GM20000 (cell line): ENCODE measurements around the gene VTI1A.

Source experiments
- DNase-seq: peaks from one replicate; pipeline ENCODE4 v3.0.0; 2012; ENCODE audit warnings: low spot score
- TF ChIP-seq, protein P1 (sequence below): IDR thresholded peaks from 2 replicates; pipeline ENCODE4 v1.5.1; 2012; ENCODE audit warnings: mild to moderate bottlenecking, control low read depth; ENCODE audit errors: extremely low read depth, missing control alignments

Gene VTI1A

DNA sequence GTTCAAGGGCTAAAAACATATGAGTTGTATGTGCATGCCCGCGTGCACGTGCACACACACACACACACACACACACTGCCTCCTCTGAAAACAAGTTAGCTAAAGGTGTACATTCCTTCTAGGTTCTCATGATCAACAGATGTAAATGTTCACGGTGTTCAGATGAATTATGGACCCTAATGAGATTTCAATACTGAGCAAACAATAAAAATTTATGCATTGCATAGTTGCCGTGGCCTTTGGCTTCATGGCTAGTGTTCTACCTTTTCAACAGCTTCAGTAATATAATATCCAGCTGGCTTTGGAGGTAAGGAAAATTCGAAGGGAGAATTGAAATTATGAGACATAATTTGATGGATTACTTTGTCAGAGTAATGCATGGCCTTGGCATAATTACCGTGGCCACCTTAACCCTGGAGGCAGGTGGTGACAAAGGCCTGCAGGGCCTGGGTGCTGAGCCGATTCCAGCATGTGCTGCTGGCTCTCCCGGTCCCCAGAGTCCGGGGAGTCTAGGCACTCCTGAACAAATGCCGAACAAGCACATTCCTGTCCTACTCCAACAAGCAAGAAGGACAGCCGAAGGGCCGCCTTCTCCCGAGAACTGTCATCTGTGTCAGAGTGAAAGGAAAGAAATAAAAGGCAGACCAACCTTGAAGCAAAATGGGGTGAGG is 336.5 kb downstream of the VTI1A start:
- no peak for DNase-seq
- TF ChIP-seq, protein P1, sequence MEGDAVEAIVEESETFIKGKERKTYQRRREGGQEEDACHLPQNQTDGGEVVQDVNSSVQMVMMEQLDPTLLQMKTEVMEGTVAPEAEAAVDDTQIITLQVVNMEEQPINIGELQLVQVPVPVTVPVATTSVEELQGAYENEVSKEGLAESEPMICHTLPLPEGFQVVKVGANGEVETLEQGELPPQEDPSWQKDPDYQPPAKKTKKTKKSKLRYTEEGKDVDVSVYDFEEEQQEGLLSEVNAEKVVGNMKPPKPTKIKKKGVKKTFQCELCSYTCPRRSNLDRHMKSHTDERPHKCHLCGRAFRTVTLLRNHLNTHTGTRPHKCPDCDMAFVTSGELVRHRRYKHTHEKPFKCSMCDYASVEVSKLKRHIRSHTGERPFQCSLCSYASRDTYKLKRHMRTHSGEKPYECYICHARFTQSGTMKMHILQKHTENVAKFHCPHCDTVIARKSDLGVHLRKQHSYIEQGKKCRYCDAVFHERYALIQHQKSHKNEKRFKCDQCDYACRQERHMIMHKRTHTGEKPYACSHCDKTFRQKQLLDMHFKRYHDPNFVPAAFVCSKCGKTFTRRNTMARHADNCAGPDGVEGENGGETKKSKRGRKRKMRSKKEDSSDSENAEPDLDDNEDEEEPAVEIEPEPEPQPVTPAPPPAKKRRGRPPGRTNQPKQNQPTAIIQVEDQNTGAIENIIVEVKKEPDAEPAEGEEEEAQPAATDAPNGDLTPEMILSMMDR = no peak

DNA sequence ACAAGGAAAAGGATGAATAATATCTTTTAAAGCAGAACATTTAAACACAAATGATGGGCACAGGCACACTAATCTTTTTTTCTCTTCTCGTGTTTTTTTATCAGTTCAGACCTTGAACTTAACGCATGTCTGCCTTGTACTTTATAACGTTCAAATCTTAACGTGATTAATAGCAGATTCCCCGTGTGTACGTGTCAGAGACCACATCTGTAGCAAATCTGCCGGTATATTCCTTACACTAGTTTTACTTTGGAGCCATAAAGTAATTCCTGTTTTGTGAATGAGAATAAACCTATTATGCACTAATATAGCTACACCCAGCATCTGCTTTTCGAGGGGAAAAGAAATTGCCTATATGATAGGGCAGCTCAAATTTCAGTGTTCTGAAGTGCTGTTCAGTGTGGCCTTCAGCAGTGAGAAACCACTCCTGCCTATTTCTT is 337.0 kb downstream of the VTI1A start:
- TF ChIP-seq, protein P1 = no peak
- DNase-seq = no peak

DNA sequence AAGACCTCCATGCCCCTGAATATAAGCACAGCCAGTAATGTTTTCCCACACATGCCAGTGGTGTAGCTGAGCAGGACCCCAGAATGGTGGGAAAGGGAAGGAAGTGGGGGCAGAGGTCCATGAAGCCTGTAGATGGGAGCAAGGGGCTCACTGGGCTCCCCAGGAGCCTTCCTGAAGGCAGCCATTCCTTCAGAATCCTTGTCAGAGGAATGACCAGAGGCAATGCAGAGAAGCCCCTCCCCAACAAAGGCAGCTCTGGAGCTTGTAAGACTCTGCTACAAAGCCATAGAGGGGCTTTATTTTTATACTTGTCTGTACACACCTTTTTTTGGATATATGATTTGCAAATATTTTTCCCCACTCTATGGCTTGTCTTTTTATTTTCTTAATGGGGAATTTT is 338.1 kb downstream of the VTI1A start:
- TF ChIP-seq, protein P1 = no peak
- DNase-seq = no peak

DNA sequence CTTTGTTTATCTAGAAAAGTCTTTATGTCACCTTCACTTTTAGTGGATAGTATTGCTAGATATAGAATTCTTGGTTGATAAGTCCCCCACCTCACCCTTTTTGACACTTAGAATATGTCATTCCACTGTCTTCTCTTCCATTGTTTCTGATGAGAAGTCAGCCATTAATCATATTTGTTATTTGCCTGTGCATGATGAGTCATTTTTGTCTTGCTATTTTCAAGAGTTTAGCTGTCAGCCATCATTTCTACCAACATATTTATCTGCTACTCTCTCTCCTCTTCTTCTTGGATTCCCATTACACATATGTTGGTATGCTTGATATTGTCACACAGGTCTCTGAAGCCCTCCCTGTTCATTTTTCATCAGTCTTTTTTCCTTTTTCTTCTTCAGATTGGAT is 342.2 kb downstream of the VTI1A start:
- no peak for DNase-seq

DNA sequence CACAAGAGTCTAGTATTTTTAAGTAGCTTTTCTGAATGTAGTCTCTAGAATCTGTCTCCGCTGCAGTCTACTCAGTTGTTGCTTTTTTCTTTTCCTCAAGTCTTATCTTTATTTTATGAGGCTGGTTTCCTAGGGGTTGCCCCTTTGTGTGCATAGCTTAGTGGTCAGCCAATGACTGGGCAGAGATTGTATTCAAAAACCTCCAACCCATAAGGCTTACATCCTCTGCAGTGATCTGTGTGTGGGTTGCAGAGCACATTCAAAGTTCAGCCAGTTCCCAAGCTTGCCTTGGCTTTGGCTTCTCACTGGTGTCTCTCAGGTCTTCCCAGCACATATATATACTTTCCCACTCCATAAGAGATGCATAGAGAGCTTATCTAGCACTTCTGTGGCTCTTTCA is 343.0 kb downstream of the VTI1A start:
- no peak for DNase-seq
- TF ChIP-seq, protein P1 = no peak

More for the DNA sequence above, 342.2 kb downstream of the VTI1A start:
- TF ChIP-seq, protein P1 = no peak

DNA sequence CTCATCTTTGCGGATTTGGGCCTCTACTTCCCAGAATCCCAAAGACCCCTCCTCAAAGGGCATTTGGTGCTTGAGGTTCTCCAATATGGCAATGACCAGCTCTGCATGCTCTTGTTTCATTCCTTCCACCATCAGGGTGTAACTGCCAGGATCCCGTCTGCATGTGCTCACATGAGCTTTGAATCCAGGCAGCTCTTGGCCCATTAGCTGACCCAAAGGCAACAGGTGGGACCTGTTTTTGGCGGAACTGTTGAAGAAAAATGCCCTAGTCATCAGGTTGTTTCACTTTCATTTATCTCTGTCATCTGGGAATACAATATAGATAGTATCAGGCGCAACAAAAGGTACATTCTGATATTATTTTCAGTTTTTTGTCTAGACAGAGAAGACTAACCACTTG is 343.9 kb downstream of the VTI1A start:
- TF ChIP-seq, protein P1 = no peak

DNA sequence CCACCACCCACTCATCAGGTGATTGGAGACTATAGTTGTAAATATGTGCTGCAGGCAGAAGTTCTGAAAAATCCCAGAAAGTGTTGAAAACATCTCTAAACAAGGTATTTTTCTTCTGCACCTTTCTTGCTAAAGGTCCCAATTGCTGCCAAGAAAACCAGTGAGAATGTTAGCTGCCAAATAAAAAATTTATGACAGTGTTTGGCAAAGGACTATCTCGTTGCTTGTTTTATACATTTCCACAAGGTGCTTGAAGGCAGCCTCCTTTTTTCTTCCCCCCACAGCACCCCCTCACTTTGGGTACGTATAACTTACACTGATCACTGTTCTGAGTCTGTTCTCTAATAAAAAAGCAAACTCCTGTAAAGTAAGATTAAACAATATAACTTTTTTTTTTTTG is 344.4 kb downstream of the VTI1A start:
- no peak for DNase-seq
- TF ChIP-seq, protein P1 = no peak

More for the DNA sequence above, 343.9 kb downstream of the VTI1A start:
- no peak for DNase-seq
